ENCODE data around the gene GNPNAT1.

The GNPNAT1 gene

DNA sequence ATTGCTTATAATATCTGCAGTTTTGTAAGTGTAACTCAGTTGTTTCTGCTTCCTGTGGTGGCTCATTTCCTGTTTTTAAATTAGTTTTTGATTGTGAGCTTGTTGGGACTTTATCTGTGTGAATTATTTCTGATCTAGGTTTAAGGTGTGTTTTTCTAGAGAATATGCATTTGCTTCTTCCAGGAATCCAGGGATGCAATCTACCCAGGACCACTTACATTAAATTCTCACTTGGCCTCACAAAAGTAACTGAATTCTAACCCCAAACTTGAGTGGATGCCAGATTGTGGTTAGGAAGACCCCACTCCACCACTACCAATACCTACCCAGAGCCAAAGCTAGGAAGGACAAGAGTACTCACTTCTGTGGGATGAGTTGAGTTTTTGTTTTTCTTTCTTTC, 49.5 kb downstream of the GNPNAT1 start:
- Histone ChIP-seq H3K27me3 (no peaks in the 10 kb centered on the region), H3K27ac (peak overlapping the region; percentile 74), H3K4me3 (ENCODE audit: low read depth in 1 of 2, low read length in 1 of 2) (no peak overlapping the region), H3K36me3 (peaks cover 12% of the 10 kb centered on the region), H3K4me1 (ENCODE audit: control insufficient read depth in 1 of 2, insufficient read depth in 1 of 2, low read depth in 1 of 2, low read length in 1 of 2) (peaks cover 11 to 16% of the 10 kb centered on the region in 2 experiments), H3K9me3 (no peaks in the 10 kb centered on the region)
- TF ChIP-seq, protein P1, sequence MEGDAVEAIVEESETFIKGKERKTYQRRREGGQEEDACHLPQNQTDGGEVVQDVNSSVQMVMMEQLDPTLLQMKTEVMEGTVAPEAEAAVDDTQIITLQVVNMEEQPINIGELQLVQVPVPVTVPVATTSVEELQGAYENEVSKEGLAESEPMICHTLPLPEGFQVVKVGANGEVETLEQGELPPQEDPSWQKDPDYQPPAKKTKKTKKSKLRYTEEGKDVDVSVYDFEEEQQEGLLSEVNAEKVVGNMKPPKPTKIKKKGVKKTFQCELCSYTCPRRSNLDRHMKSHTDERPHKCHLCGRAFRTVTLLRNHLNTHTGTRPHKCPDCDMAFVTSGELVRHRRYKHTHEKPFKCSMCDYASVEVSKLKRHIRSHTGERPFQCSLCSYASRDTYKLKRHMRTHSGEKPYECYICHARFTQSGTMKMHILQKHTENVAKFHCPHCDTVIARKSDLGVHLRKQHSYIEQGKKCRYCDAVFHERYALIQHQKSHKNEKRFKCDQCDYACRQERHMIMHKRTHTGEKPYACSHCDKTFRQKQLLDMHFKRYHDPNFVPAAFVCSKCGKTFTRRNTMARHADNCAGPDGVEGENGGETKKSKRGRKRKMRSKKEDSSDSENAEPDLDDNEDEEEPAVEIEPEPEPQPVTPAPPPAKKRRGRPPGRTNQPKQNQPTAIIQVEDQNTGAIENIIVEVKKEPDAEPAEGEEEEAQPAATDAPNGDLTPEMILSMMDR (IDR thresholded peaks at IDR 0.05), result no peak

DNA sequence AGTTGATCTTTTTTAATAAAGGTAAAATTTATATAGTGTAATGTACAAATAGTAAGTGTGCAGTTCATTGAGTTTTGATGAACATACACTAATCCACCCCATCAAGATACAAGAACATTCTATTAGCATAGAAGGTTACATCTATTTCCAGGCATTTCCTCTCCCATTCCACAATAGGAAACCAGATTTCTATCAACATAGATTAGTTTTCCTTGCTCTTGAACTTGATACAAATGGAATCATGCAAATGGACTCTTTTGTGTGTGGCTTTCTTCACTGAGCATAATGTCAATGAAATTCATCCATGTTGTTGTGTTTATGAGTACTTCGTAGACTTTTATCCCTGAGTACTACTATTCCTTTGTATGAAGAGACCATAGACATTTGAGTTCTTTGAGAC, 50.7 kb downstream of the GNPNAT1 start:
- TF ChIP-seq, protein P1 (IDR thresholded peaks at IDR 0.05), result no peak
- no peak overlapping the region for H3K27ac ChIP-seq
- no peak overlapping the region for H3K4me3 ChIP-seq (ENCODE audit: low read depth in 1 of 2, low read length in 1 of 2)
- peaks cover 7% of the 10 kb centered on the region for H3K36me3 ChIP-seq
- peaks cover 15 to 23% of the 10 kb centered on the region in 2 experiments for H3K4me1 ChIP-seq (ENCODE audit: control insufficient read depth in 1 of 2, insufficient read depth in 1 of 2, low read depth in 1 of 2, low read length in 1 of 2)
- no peaks in the 10 kb centered on the region for H3K27me3 ChIP-seq
- H3K9me3 ChIP-seq, result no peaks in the 10 kb centered on the region

DNA sequence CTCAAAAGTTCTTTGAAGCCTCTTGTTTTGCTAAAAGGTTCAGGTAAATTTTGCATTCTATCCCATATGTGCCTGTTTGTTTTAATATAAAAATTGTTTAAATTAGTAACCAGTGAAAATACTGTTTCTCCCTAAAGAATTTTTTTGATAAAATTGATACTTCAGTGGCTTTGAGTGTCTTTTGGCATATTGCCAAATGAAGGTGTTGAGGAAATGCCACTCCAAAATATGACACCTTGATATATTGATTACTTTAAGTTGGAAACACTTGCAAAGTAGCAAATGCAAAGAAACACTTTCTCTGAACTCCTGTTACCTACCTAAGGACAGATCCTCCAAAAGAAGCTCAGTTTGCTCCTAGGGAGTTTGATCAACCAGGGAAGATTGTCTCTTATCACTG, 53.0 kb downstream of the GNPNAT1 start:
- TF ChIP-seq, protein P1 (IDR thresholded peaks at IDR 0.05), result no peak
- Histone ChIP-seq H3K27ac (no peak overlapping the region), H3K4me1 (ENCODE audit: control insufficient read depth in 1 of 2, insufficient read depth in 1 of 2, low read depth in 1 of 2, low read length in 1 of 2) (peaks cover 23 to 43% of the 10 kb centered on the region in 2 experiments), H3K4me3 (ENCODE audit: low read depth in 1 of 2, low read length in 1 of 2) (no peak overlapping the region), H3K36me3 (no peaks in the 10 kb centered on the region), H3K27me3 (no peaks in the 10 kb centered on the region), H3K9me3 (no peaks in the 10 kb centered on the region)

DNA sequence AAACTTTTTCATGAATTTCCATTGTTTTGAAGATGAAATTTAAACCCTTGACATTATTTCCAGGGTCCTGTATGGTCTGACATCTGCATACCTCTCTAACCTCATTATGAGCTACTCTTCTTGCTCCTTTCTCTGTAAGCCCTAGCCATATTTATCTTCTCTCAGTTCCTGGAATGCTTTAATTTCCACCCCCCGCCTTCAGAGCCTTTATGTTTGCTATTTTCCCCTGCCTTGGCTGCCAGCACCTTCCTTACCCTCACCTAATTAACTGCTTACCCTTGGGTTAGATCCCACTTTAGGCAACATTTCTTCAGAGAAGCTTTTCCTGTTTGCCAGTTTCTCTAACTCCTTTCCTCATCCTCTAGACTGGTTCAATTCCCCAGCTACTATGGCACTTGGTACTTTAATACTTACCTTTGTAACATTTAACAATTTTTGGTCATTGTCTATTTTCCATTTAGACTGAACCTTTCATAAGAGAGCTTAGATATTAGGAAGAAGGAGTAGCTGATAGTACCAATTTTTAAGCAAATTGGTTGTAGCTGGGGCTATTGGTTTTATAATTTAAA, 55.4 kb downstream of the GNPNAT1 start:
- H3K27ac ChIP-seq, result peak overlapping the region; percentile 14
- H3K4me3 ChIP-seq (ENCODE audit: low read depth in 1 of 2, low read length in 1 of 2), result no peak overlapping the region
- H3K27me3 ChIP-seq, result no peaks in the 10 kb centered on the region
- no peaks in the 10 kb centered on the region for H3K9me3 ChIP-seq
- TF ChIP-seq, protein P1 (IDR thresholded peaks at IDR 0.05), result no peak
- H3K4me1 ChIP-seq (ENCODE audit: control insufficient read depth in 1 of 2, insufficient read depth in 1 of 2, low read depth in 1 of 2, low read length in 1 of 2), result peaks cover 13 to 28% of the 10 kb centered on the region in 2 experiments
- no peaks in the 10 kb centered on the region for H3K36me3 ChIP-seq

DNA sequence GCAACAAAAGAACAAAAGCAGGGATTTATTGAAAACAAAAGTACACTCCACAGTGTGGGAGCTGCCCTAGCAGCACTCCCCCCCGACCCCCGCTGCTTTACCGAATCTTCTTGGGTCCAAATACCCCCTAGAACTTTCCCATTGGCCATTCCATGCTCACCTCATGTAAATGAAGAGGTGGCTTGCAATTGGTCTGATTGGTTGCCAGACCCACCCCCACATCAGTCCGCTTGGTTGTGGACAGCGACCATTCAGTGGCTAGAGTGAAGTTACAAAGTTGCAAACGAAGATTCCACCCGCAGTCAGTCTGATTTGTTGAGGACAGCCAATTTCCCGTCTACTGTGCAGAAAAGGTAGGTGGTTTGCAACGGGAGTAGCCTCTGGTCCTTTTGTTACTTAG, 57.6 kb downstream of the GNPNAT1 start:
- H3K4me3 ChIP-seq (ENCODE audit: low read depth in 1 of 2, low read length in 1 of 2), result no peak overlapping the region
- H3K27me3 ChIP-seq, result no peaks in the 10 kb centered on the region
- no peaks in the 10 kb centered on the region for H3K36me3 ChIP-seq
- H3K4me1 ChIP-seq (ENCODE audit: control insufficient read depth in 1 of 2, insufficient read depth in 1 of 2, low read depth in 1 of 2, low read length in 1 of 2), result peaks cover 25 to 44% of the 10 kb centered on the region in 2 experiments
- H3K27ac ChIP-seq, result peak overlapping the region; percentile 45
- TF ChIP-seq, protein P1 (IDR thresholded peaks at IDR 0.05), result no peak
- no peaks in the 10 kb centered on the region for H3K9me3 ChIP-seq

Data from neutrophil (primary cell).